ENCODE measurements around the gene UVRAG.

- no peak for TF ChIP-seq POLR2A (IDR thresholded peaks at IDR 0.05; ENCODE audit: low read length)
- TF ChIP-seq GATA1 (IDR thresholded peaks at IDR 0.05; ENCODE audit: low read depth, low read length), result no peak
Observed at GRCh38 chr11:75931124-75931523, 116.1 kb downstream of the UVRAG start.
